WTC11 (cell line): Measurements from ENCODE around the gene PNCK. TPM values are rescaled to one million over a fixed set of nuclear protein-coding genes. Genes with fewer than 3 reads are reported as not detected.

ENCODE experiments used
- ATAC-seq: fragments of 200-7000 bp; cut with Tn5 transposase; 2 replicates; pipeline ENCODE4 v1.10.0; 2021; ENCODE audit warnings: mild to moderate bottlenecking, moderate library complexity
- CTCF ChIA-PET: fragments of 300-600 bp; sonication (Branson Sonifier 250); formaldehyde crosslinking; loops from one replicate; lab custom pipeline; 2021; ENCODE audit warnings: antibody characterized with exemption; lab: Charles Lee
- POLR2A ChIA-PET: fragments of 350-600 bp; sonication (Branson Sonifier 250); formaldehyde crosslinking; loops from one replicate; lab custom pipeline; 2021; ENCODE audit warnings: antibody characterized with exemption; lab: Charles Lee
- DNase-seq: peaks from one replicate; pipeline ENCODE4 v3.0.0; 2021; ENCODE audit warnings: low spot score
- H3K27ac Mint-ChIP-seq: 2 replicates; pipeline ENCODE4 v1.8.0; 2021; ENCODE audit warnings: mixed read lengths
- H3K27me3 Mint-ChIP-seq: 2 replicates; pipeline ENCODE4 v1.8.0; 2021; ENCODE audit warnings: low read depth, mild to moderate bottlenecking, moderate library complexity, mixed read lengths
- H3K36me3 Mint-ChIP-seq: 2 replicates; pipeline ENCODE4 v1.8.0; 2021; ENCODE audit warnings: mixed read lengths
- H3K4me1 Mint-ChIP-seq: 2 replicates; pipeline ENCODE4 v1.8.0; 2022; ENCODE audit warnings: mixed read lengths
- H3K4me3 Mint-ChIP-seq: 2 replicates; pipeline ENCODE4 v1.8.0; 2021; ENCODE audit warnings: mild to moderate bottlenecking, moderate library complexity, mixed read lengths
- H3K9me3 Mint-ChIP-seq: 2 replicates; pipeline ENCODE4 v1.8.0; 2021; ENCODE audit warnings: mixed read lengths
- ARID4B ChIP-seq: sonication (generic); formaldehyde crosslinking; IDR thresholded peaks from 2 replicates; pipeline ENCODE4 v1.8.0; 2023; ENCODE audit warnings: missing genetic modification reagents, mild to moderate bottlenecking, borderline replicate concordance
- ATF2 ChIP-seq: sonication (generic); formaldehyde crosslinking; IDR thresholded peaks from 2 replicates; pipeline ENCODE4 v1.8.1; 2022; ENCODE audit warnings: low read depth, missing genetic modification reagents, borderline replicate concordance
- CREB1 ChIP-seq: sonication (generic); formaldehyde crosslinking; IDR thresholded peaks from 2 replicates; pipeline ENCODE4 v1.8.0; 2023; ENCODE audit warnings: mild to moderate bottlenecking, missing genetic modification reagents
- IRF2 ChIP-seq: sonication (generic); formaldehyde crosslinking; IDR thresholded peaks from 2 replicates; pipeline ENCODE4 v1.8.0; 2022; ENCODE audit warnings: low read depth, missing genetic modification reagents, borderline replicate concordance
- NFATC4 ChIP-seq: fragments of 250-450 bp; sonication (Bioruptor Pico); IDR thresholded peaks from 2 replicates; pipeline ENCODE4 v1.9.0; 2021; ENCODE audit warnings: mild to moderate bottlenecking
- PRDM15 ChIP-seq: sonication (generic); formaldehyde crosslinking; IDR thresholded peaks from 2 replicates; pipeline ENCODE4 v1.8.0; 2022; ENCODE audit warnings: missing genetic modification reagents
- TEAD1 ChIP-seq: sonication (generic); formaldehyde crosslinking; IDR thresholded peaks from 2 replicates; pipeline ENCODE4 v1.8.0; 2022; ENCODE audit warnings: mild to moderate bottlenecking, missing genetic modification reagents
- ZNF317 ChIP-seq: sonication (generic); formaldehyde crosslinking; IDR thresholded peaks from 2 replicates; pipeline ENCODE4 v1.8.1; 2023; ENCODE audit warnings: low read depth, mild to moderate bottlenecking, moderate library complexity, missing genetic modification reagents, borderline replicate concordance
- total RNA-seq: library from RNA; stranded (reverse); gene quantifications from 3 replicates; pipeline ENCODE4 v1.2.3, GENCODE V29; 2021
- TF ChIP-seq, protein P1 (sequence below): sonication (generic); formaldehyde crosslinking; conservative IDR thresholded peaks from 2 replicates; pipeline ENCODE4 v1.8.1; 2022; ENCODE audit warnings: mild to moderate bottlenecking, missing genetic modification reagents

Gene PNCK
- total RNA-seq, 1 experiment from 2014 or later, result 8.6 TPM

- Mint-ChIP-seq H3K9me3 (peaks cover 4% of the 10 kb centered on the region; the same call in 1 of the 2 replicates), H3K27me3 (no peaks in the 10 kb centered on the region; the same call in 1 of the 2 replicates), H3K4me1 (no peaks in the 10 kb centered on the region), H3K4me3 (no peak overlapping the region), H3K36me3 (no peaks in the 10 kb centered on the region), H3K27ac (no peak overlapping the region)
- ATAC-seq (no peak), DNase-seq (no peak)
- ChIA-PET CTCF (interaction anchor here (1.1 to 1.7 kb wide), 2 partner anchors 7 to 74 kb away, joined by 4 to 6 read pairs; no protein-coding TSS in a partner anchor), POLR2A (no interaction called here)
- TF ChIP-seq ZNF317 (CRISPR knock-in tag) (no peak), TEAD1 (CRISPR knock-in tag) (no peak), ATF2 (CRISPR knock-in tag) (no peak), ARID4B (CRISPR knock-in tag) (no peak), CREB1 (CRISPR knock-in tag) (no peak)
- TF ChIP-seq, protein P1, sequence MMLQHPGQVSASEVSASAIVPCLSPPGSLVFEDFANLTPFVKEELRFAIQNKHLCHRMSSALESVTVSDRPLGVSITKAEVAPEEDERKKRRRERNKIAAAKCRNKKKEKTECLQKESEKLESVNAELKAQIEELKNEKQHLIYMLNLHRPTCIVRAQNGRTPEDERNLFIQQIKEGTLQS (CRISPR knock-in tag), result no peak
Measured at GRCh38 chrX:153628665-153629064, 44.9 kb downstream of the PNCK start.

DNA sequence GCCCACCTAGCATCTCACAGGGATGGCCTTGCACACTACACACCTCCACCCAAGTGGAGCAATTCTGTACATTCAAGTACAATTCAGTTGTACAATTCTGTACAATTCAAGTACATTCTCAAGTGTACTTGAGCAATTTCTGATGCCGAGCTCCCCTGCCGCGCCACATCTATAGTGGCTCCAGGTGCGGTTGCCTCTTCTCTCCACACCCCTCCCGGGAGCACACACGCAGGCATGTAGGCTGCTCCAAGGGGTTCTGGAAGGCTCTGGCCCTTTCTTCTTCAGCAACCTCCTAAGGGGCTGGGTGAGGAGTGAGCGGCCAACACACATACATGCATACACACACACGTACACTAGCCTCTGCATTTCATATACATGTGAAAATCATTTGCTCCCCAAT is 45.5 kb downstream of the PNCK start:
- ATAC-seq, result no peak
- no peak for DNase-seq
- CTCF ChIA-PET, result interaction anchor here (1.1 to 1.7 kb wide), 2 partner anchors 8 to 74 kb away, joined by 4 to 6 read pairs; no protein-coding TSS in a partner anchor

More for the DNA sequence above, 45.5 kb downstream of the PNCK start:
- no peak overlapping the region for H3K27ac Mint-ChIP-seq
- no peak overlapping the region for H3K4me3 Mint-ChIP-seq
- no peaks in the 10 kb centered on the region for H3K4me1 Mint-ChIP-seq
- H3K9me3 Mint-ChIP-seq, result peaks cover 4% of the 10 kb centered on the region; the same call in 1 of the 2 replicates
- TF ChIP-seq IRF2 (CRISPR knock-in tag) (no peak), PRDM15 (CRISPR knock-in tag) (no peak), NFATC4 (CRISPR knock-in tag) (no peak)
- TF ChIP-seq, all 79 proteins: peak for 0
- H3K36me3 Mint-ChIP-seq, result no peaks in the 10 kb centered on the region
- POLR2A ChIA-PET, result no interaction called here
- H3K27me3 Mint-ChIP-seq, result no peaks in the 10 kb centered on the region; the same call in 1 of the 2 replicates
